ENCODE results near the gene STOML1.

- no peak for TF ChIP-seq POLR2A (IDR thresholded peaks at IDR 0.05)
- no peak for TF ChIP-seq CTCF (IDR thresholded peaks at IDR 0.05)
Observed at GRCh38 chr15:74019734-74020133, 27.6 kb upstream of the STOML1 start.
